Thymus (tissue), 11 donors: ENCODE measurements around the gene CDCA3. TPM values are rescaled to one million over a fixed set of nuclear protein-coding genes. Genes with fewer than 3 reads are reported as not detected.

ENCODE experiments used
- DNase-seq, 9 donors: peaks; one replicate each; pipeline ENCODE4 v3.0.0-alpha.2; 2013; ENCODE audit warnings: low spot score in 9 of 9, low read depth in 6 of 9, missing footprints in 1 of 9
- H3K27ac ChIP-seq, 2 donors: one replicate each; pipeline ENCODE4 v1.5.1; 2013; ENCODE audit warnings: control low read depth in 1 of 2, low read depth in 1 of 2, low read length in 1 of 2, mild to moderate bottlenecking in 1 of 2, moderate library complexity in 1 of 2
- H3K27me3 ChIP-seq, 2 donors: one replicate each; pipeline ENCODE4 v1.5.1; 2013; ENCODE audit warnings: low read length in 1 of 2; ENCODE audit not compliant: control insufficient read depth in 2 of 2, insufficient read depth in 1 of 2
- H3K36me3 ChIP-seq, 2 donors: one replicate each; pipeline ENCODE4 v1.5.1; 2013; ENCODE audit warnings: low read length in 1 of 2, mild to moderate bottlenecking in 1 of 2, moderate library complexity in 1 of 2; ENCODE audit not compliant: control insufficient read depth in 2 of 2, insufficient read depth in 2 of 2
- H3K4me1 ChIP-seq, 2 donors: one replicate each; pipeline ENCODE4 v1.5.1; 2013; ENCODE audit warnings: low read length in 2 of 2; ENCODE audit not compliant: control insufficient read depth in 2 of 2, insufficient read depth in 2 of 2
- H3K4me3 ChIP-seq, 2 donors: one replicate each; pipeline ENCODE4 v1.5.1; 2013; ENCODE audit warnings: low read length in 2 of 2, control low read depth in 1 of 2, mild to moderate bottlenecking in 1 of 2
- H3K9me3 ChIP-seq, 2 donors: one replicate each; pipeline ENCODE4 v1.5.1; 2013; ENCODE audit warnings: low read length in 1 of 2, mild to moderate bottlenecking in 1 of 2; ENCODE audit not compliant: control insufficient read depth in 2 of 2, insufficient read depth in 1 of 2
- WGBS: extraction: QIAGEN DNeasy Blood & Tissue Kit; methylation state at CpG from one replicate; pipeline ENCODE4 v1.1.7; 2013; 5-methylcytosine and 5-hydroxymethylcytosine counted together
- polyA plus RNA-seq: library from polyadenylated mRNA; stranded (reverse); fragments of 200-250 nt; gene quantifications from one replicate; pipeline ENCODE4 v1.2.3, GENCODE V29; 2013
- total RNA-seq: library from RNA; stranded (reverse); fragments of 120-200 nt; gene quantifications from one replicate; pipeline ENCODE4 v1.2.4, GENCODE V29; 2013
- donor health status: healthy.

The CDCA3 gene
- total and polyA plus RNA-seq, 2 donors, result 5.9 to 44.3 TPM

DNA sequence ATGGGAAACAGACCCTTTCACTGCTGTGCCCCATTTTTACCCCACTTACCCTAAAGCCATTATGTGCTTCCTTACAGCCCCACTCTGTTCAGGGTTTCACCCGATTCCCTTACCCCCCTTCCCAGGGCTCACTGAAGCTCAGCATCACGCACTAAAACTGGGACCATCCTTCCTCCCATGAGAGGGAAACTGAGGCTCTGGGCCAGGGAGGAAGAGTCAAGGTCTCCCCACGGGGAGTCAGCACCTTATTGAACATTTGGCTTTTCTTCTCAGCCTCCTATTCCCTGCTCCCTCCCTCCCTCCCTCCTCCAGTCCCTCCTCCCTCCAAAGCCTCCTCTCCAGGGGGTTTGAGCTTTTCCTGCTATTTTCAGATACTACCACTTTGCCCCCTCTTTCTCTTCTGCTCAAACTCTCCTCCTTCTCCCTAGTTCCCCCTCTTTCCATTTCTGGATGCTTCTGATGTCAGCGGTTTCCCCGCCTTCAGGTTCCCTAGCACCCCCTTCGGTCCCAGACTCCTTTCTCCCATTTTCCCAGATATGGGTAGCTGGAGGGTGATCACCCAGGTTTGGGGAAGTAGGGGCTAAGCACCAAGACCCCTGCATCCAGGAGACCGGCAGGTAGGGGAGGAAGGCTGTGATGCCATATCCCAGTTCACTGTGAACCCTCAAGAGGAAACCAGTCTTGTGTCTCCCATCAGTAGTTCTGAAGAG, 28.5 kb downstream of the CDCA3 start:
- Histone ChIP-seq H3K27ac (no peak overlapping the region), H3K4me3 (no peak overlapping the region), H3K4me1 (peaks cover 6 to 57% of the 10 kb centered on the region in 2 donors), H3K9me3 (peaks cover 0 to 15% of the 10 kb centered on the region in 2 donors), H3K36me3 (peaks cover 23 to 31% of the 10 kb centered on the region in 2 donors), H3K27me3 (peaks cover 9 to 62% of the 10 kb centered on the region in 2 donors)
- no peak for DNase-seq
- WGBS, result 89% methylated on average over 7 of the region's 7 CpGs

GRCh38 chr12:6821591-6822425, 29.3 kb downstream of the CDCA3 start, which contains the start of gene GPR162:
GPR162 (plus strand) TSS chr12:6821821; CDS start chr12:6823899, 2,078 bp downstream.
- Histone ChIP-seq H3K27me3 (peaks cover 2 to 54% of the 10 kb centered on the region in 2 donors), H3K4me3 (peak within 1 kb of the TSS; percentile 8 to 37), H3K9me3 (peaks cover 0 to 10% of the 10 kb centered on the region in 2 donors), H3K36me3 (peaks cover 31 to 38% of the 10 kb centered on the region in 2 donors), H3K27ac (peak within 1 kb of the TSS; percentile 11 to 59), H3K4me1 (peaks cover 6 to 51% of the 10 kb centered on the region in 2 donors)
- peak in 2 of 9 donors; percentile 22 to 37 for DNase-seq
- WGBS, result 4% methylated on average over 28 of the region's 28 CpGs

DNA sequence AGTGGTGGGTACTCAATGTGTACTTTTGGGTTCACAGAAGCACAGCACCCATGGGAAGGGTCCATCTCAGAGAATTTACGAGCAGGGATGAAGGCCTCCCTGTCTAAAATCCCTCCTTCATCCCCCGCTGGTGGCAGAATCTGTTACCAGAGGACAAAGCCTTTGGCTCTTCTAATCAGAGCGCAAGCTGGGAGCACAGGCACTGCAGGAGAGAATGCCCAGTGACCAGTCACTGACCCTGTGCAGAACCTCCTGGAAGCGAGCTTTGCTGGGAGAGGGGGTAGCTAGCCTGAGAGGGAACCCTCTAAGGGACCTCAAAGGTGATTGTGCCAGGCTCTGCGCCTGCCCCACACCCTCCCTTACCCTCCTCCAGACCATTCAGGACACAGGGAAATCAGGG, 30.9 kb downstream of the CDCA3 start:
- H3K9me3 ChIP-seq, result peaks cover 0 to 3% of the 10 kb centered on the region in 2 donors
- no peak for DNase-seq
- peaks cover 6 to 45% of the 10 kb centered on the region in 2 donors for H3K4me1 ChIP-seq
- H3K4me3 ChIP-seq, result no peak overlapping the region
- WGBS, result 98% methylated on average over 5 of the region's 5 CpGs
- H3K27ac ChIP-seq, result no peak overlapping the region
- peaks cover 47 to 55% of the 10 kb centered on the region in 2 donors for H3K36me3 ChIP-seq
- H3K27me3 ChIP-seq, result peaks cover 0 to 38% of the 10 kb centered on the region in 2 donors

DNA sequence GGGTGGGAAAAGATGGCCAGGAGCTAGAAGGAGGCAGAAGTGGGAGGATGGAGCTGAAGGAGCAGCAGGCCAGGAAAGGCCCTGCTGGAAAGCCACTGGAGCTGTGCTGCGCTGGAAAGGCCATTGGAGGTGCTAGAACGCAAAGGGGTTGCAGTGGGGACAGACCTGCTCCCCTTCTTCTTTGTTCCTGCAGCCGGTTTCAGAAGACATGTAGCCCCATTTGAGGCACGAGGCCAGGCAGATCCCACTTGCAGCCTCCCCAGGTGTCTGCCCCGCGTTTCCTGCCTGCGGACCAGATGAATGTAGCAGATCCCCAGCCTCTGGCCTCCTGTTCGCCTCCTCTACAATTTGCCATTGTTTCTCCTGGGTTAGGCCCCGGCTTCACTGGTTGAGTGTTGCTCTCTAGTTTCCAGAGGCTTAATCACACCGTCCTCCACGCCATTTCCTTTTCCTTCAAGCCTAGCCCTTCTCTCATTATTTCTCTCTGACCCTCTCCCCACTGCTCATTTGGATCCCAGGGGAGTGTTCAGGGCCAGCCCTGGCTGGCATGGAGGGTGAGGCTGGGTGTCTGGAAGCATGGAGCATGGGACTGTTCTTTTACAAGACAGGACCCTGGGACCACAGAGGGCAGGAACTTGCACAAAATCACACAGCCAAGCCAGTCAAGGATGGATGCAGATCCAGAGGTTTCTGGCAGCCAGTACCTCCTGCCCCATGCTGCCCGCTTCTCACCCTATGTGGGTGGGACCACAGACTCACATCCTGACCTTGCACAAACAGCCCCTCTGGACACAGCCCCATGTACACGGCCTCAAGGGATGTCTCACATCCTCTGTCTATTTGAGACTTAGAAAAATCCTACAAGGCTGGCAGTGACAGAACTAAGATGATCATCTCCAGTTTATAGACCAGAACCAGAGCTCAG, 31.7 kb downstream of the CDCA3 start:
- DNase-seq, result no peak
- peaks cover 55 to 63% of the 10 kb centered on the region in 2 donors for H3K36me3 ChIP-seq
- peaks cover 0 to 31% of the 10 kb centered on the region in 2 donors for H3K27me3 ChIP-seq
- no peak overlapping the region for H3K4me3 ChIP-seq
- H3K9me3 ChIP-seq, result peaks cover 0 to 3% of the 10 kb centered on the region in 2 donors
- H3K27ac ChIP-seq, result no peak overlapping the region
- 96% methylated on average over 13 of the region's 13 CpGs for WGBS
- peaks cover 6 to 43% of the 10 kb centered on the region in 2 donors for H3K4me1 ChIP-seq

- 97% methylated on average over 5 of the region's 5 CpGs for WGBS
- H3K4me1 ChIP-seq, result peaks cover 6 to 43% of the 10 kb centered on the region in 2 donors
These were observed 32.4 kb downstream of the CDCA3 start for GRCh38 chr12:6818645-6819044.

DNA sequence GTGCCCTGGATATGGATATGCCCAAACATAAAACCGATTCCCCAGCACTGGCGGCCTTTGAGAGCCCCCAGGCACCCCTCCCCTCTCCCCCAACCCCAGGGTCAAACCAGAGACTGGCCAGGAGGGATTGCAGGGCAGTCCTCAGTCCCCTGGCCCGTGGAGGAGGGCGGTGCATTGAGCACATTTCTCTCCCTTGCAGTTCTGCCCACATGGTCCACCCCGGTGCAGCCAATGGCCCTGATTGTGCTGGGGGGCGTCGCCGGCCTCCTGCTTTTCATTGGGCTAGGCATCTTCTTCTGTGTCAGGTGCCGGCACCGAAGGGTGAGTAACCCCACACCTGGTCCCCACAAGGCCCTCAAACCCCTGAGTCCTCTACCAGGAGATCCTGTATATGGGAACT, 32.9 kb downstream of the CDCA3 start:
- H3K9me3 ChIP-seq, result peaks cover 0 to 3% of the 10 kb centered on the region in 2 donors
- 96% methylated on average over 10 of the region's 10 CpGs for WGBS
- H3K4me1 ChIP-seq, result peaks cover 6 to 43% of the 10 kb centered on the region in 2 donors
- H3K27ac ChIP-seq, result no peak overlapping the region
- peaks cover 61 to 73% of the 10 kb centered on the region in 2 donors for H3K36me3 ChIP-seq
- H3K27me3 ChIP-seq, result peaks cover 0 to 20% of the 10 kb centered on the region in 2 donors
- DNase-seq, result no peak
- H3K4me3 ChIP-seq, result no peak overlapping the region

More at GRCh38 chr12:6818645-6819044, 32.4 kb downstream of the CDCA3 start:
- Histone ChIP-seq H3K27me3 (peaks cover 0 to 24% of the 10 kb centered on the region in 2 donors), H3K4me3 (no peak overlapping the region), H3K9me3 (peaks cover 0 to 3% of the 10 kb centered on the region in 2 donors), H3K27ac (no peak overlapping the region), H3K36me3 (peaks cover 61 to 70% of the 10 kb centered on the region in 2 donors)
- DNase-seq, result no peak

GRCh38 chr12:6817662-6818157, 33.4 kb downstream of the CDCA3 start:
- H3K27me3 ChIP-seq, result peaks cover 0 to 15% of the 10 kb centered on the region in 2 donors
- peaks cover 6 to 41% of the 10 kb centered on the region in 2 donors for H3K4me1 ChIP-seq
- H3K36me3 ChIP-seq, result peaks cover 62 to 77% of the 10 kb centered on the region in 2 donors
- no peak for DNase-seq
- H3K9me3 ChIP-seq, result peaks cover 0 to 3% of the 10 kb centered on the region in 2 donors
- H3K27ac ChIP-seq, result no peak overlapping the region
- 95% methylated on average over 20 of the region's 20 CpGs for WGBS
- H3K4me3 ChIP-seq, result no peak overlapping the region

GRCh38 chr12:6817098-6817497, 34.0 kb downstream of the CDCA3 start:
- peaks cover 0 to 3% of the 10 kb centered on the region in 2 donors for H3K9me3 ChIP-seq
- 96% methylated on average over 8 of the region's 8 CpGs for WGBS
- peaks cover 66 to 81% of the 10 kb centered on the region in 2 donors for H3K36me3 ChIP-seq
- no peak overlapping the region for H3K4me3 ChIP-seq
- no peak overlapping the region for H3K27ac ChIP-seq
- H3K4me1 ChIP-seq, result peaks cover 6 to 37% of the 10 kb centered on the region in 2 donors
- DNase-seq, result no peak
- peaks cover 0 to 10% of the 10 kb centered on the region in 2 donors for H3K27me3 ChIP-seq
